Stimulated activated CD8-positive, alpha-beta memory T cell treated with anti-CD3 and anti-CD28 coated beads, Interleukin-4, amount 100 ng/mL, for 1 hour (primary cell): Measurements from ENCODE around the gene PHOSPHO2.

Experiments used
- DNase-seq, 2 donors: peaks; one replicate each; pipeline ENCODE4 v3.0.0-alpha.2; 2020; ENCODE audit warnings: low read depth in 2 of 2, low spot score in 1 of 2

Gene PHOSPHO2, protein sequence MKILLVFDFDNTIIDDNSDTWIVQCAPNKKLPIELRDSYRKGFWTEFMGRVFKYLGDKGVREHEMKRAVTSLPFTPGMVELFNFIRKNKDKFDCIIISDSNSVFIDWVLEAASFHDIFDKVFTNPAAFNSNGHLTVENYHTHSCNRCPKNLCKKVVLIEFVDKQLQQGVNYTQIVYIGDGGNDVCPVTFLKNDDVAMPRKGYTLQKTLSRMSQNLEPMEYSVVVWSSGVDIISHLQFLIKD

DNA sequence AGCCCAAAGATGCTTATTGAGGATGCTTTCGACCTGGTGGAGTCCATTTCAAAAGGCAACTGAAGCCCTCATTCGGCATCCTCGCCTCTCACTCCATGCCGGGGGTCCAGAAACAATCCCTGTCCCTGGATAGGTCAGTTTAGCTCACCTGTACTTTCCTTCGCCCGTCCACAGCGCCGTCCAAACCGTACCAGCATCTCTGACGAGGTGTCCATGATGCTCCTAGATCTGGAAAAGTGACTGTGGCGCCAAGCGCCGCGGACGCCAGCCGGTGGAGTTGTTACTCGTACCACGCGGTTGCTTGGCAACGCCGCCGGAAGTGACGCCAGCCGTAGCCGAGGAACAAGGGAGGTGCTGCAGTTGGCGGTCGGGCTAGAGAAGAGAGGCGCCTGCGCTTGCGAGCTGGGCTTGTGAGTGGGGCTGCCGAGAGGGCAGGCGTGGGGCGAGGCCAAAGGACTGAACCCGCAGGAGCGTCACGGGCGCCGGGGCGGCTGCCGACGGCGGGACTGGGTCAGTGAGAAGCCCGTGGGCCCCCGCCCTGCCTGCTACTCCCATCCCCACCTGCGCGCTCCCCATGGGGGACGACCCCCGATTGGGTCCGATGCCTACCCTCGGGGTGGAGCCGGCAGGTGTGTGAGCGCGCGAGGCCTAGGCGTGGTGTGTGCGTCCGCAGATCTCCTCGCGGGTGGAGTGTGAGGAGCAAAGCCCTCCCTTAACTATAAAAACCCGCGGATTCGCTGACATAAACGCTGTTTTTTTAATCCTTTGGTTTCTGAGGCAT, at the start of gene PHOSPHO2, which contains the start of gene CFAP210:
TSS of gene PHOSPHO2 (plus strand) at position 357 of the 781 bp plus-strand sequence. CDS start 6,503 bp downstream, outside the sequence.
TSS of gene CFAP210 (minus strand) at position 293 of the 781 bp plus-strand sequence. CDS start at position 215, 78 bp downstream.
- DNase-seq: peak; percentile 98 to 99

DNA sequence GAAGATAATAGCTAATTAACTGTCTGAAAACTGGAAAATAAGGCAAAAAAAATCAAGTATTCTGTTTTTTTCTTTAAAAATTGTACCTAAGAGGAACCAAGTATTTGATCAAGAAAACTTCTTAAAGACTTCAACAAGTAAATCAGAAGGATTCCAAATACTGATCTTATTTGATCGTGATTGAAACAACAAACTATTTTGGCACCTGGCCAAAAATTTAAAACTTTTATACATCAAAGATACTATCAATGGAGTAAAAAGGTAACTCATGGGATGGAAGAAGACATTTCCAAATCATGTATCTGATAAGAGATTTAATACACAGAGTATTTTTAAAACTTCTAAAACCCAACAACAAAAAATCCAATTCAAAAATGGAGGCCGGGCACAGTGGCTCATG, 46.8 kb upstream of the PHOSPHO2 start:
- no peak for DNase-seq

DNA sequence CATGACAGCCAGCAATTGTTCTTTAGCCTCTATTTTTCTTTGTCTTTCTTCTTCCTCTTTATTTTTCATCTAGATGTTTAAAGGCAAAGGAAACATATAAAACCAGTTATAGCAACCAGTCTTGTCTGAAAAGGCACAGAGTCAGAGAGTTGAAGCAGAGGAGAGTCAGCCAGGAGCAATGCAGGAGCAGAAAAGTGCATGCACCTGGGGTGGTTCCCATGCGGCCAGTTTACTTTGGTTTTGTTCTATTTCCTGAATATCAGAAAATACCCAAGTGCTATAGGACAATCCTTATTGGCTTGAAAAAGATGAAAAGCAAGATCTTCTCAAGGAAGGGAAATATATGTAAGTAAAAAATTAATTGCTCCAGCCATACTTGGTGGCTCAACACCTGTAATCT, 45.0 kb upstream of the PHOSPHO2 start:
- DNase-seq: no peak

DNA sequence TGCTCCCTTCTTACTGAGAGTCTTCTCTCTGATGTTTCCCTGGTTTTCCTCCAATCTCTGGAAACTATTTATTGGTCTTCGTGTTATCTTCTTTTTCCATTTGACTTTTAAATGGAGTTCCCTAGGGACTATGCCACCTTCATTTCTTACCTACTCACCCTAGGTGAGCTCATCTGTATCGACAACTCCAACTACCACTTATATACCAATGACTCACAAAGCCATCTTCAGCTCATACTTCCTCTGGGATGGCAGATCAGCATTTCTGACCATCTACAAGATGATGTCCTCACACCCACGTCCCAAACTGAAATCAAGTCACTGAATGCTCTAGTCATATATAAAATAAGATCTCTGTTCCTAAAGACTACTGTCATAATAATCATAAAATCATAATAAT, 40.6 kb upstream of the PHOSPHO2 start:
- no peak for DNase-seq

DNA sequence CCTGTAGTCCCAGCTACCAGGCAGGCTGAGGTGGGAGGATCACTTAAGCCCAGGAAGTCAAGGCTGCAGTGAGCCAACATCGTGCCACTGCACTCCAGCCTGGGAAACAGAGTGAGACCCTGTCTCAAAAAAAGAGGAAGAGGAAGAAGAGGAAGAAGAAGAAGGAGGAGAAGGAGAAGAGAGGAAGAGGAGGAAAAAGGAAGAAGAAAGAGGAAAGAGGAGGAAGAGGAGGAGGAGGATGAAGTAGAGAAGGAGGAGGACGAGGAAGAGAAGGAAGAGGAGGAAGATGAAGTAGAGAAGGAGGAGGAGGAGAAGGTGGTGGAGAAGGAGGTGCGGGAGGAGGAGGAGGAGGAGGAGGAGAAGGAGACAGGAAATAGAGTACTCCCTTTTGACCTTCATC, 38.1 kb upstream of the PHOSPHO2 start:
- DNase-seq: no peak

DNA sequence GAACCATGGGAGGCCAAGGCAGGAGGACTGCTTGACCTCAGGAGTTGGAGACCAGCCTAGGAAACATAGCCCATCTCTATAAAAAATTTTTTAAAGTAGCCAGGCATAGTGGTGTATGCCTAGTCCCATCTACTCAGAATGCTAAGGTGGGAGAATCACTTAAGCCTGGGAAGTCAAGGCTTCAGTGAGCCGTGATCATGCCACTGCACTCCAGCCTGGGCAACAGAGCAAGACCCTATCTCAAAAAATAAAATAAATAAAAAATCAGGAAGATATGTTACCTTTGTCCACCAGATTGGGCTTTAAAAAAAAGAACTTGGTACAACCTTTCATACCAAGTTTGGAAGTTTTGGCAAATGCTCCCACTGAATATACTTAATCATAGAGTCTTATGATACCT, 35.4 kb upstream of the PHOSPHO2 start:
- DNase-seq: no peak

DNA sequence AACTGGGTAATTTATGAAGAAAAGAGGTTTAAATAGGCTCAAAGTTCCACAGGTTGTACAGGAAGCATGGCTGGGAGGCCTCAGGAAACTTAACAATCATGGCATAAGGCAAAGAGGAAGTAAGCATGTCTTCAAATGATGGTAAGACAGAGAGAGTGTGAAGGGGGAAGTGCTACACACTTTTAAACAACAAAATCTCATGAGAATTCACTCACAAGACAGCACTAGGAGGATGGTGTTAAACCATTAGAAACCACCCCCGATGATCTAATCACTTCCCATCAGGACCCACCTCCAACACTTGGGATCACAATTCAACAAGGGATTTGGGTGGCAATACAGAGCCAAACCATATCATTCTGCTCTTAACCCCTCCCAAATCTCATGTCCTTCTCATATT, 34.9 kb upstream of the PHOSPHO2 start:
- DNase-seq: no peak

DNA sequence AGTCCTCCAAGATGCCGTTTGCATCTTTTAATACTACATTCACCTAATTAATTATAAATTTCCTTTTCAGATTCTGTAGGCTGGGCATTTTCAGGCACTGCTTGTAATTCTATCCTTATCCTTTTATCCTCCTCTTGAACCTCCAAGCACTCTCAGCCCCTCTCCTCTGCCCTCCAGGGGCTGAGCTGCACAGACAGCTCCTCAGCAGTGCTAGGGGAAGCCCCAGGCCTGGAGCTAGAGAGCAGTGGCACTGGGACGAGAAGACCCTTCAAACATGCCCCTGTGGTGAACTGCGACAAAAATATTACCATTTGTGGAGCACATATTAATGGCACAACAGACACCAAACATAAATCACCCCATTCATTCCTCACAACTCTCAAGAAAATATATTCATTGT, 33.0 kb upstream of the PHOSPHO2 start:
- DNase-seq: no peak

DNA sequence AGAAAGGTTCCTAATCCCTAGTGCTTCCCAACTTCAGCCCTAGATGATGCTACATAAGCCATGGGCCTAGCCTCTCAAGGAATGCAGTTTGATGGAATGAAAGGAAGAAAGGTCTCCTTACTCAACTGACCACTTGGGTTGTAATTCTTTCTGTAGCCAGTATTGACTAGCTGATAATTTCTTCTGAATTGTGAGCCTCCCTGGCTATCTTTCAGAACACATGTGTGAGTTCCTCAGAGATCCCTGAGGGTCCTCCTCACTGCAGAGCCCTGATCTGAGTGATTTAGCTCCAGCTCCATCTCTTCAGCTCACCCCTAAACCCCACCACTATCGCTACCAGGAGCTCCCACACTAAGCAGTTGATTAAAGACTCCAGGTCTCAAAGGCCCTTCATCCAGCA, 31.5 kb upstream of the PHOSPHO2 start:
- no peak for DNase-seq

DNA sequence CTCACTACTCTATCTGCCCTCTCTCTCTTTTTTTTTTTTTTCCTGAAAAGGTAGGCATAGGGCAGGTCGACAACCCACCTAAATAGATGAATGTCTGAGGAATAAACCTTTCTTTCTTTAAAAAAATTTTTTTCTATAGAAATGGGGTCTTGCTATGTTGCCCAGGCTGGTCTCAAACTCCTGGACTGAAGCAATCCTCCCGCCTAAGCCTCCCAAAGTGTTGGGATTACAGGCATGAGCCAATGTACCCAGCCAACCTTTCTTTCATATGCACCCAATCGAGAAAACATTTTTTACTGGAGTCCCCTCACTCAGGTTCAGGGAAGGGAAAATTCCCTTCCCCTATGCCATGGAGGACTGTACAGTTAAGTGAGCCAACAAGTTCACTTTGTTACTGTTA, 31.0 kb upstream of the PHOSPHO2 start:
- no peak for DNase-seq

DNA sequence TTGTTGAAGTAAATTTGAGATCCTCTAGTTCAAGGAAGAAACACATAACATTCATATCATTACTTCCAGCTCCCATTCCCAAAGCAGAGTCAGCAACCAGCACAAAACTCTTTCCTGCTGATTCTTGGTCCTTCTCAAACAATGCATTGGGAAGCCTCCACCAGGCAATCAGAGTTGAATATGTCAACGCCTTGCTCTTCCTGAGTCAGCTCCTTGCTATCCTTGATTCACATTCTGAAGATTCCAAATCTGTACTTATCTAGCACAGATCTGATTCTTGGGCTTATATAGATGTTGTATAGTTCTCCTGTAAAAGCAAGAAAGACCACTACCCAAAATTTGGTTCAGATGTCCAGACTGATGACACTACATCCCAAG, 29.7 kb upstream of the PHOSPHO2 start:
- DNase-seq: no peak

DNA sequence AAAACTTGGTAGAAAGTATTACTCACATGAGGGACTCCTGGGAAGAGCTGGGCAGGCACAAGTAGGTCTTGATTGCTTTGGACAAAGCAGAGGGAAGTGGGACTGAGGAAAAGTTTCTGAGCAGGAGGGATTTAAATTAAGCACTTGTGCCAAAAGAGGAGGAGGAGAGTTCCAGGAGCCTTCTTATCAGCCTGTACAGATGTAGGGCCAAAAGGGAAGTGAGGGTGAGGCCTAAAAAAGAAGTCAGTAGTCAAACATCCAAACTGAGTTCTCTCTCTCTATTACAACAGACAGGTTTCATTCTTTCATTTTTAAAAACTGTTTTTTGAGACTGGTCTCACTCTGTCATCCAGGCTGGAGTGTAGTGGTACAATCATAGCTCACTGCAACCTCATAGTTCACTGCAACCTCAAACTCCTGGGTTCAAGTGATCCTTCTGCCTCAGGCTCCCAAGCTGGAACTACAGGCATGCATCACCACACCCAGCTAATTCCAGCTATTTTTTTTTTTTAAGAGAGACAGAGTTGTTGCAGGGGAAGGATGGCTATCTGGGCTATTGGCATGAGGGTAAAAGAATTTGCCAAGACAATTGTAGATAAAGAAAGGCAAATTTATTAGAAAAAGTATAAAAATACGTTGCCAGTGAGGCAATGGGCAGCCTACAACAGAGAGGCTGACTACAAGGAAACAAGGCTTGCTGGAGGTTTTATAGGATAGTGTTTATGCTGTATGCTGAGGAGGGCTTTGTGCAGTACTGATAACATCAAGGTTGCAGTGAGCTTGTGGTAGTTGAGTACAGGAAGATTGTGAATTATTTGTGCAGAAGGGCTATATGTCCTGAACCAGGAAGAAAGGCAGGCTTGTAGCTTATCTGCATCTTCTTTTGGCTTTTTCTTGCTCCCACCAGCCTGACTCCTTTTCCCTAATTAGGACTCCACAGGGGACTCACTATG, 29.0 kb upstream of the PHOSPHO2 start:
- no peak for DNase-seq

DNA sequence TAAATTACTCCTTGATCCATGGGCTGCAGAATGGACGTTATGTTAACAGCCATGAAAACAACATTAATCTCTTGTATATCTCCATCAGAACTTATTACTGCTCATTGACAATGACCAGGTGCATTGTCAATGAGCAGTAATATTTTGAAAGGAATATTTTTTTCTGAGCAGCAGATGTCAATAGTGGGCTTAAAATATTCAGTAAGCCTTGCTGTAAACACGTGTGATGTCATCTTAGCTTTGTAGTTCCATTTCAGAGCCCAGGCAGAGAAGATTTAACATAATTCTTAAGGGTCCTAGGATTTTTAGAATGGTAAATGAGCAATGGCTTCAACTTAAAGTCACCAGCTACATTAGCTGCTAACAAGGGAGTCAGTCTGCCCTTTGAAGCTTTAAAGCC, 26.7 kb upstream of the PHOSPHO2 start:
- no peak for DNase-seq

DNA sequence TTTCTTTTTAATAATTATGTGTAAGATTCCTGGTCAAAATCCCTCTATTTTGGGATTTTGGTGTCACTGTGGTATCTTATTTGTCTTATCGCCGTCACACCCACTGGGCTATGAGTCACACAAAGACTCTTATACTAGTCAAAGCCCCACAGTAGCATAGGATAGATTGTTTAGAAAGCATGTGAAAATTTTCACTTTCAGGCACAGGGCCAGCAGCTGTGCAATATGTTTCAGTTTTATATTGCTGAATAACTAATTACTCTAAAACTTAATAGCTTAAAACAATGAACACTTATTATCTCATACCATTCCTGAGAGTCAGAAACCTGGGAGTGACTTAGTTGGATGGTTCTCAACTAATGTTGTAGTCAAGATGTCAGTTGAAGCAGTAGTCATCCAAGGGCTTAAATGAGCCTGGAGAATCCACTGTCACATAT, 24.0 kb upstream of the PHOSPHO2 start:
- no peak for DNase-seq

DNA sequence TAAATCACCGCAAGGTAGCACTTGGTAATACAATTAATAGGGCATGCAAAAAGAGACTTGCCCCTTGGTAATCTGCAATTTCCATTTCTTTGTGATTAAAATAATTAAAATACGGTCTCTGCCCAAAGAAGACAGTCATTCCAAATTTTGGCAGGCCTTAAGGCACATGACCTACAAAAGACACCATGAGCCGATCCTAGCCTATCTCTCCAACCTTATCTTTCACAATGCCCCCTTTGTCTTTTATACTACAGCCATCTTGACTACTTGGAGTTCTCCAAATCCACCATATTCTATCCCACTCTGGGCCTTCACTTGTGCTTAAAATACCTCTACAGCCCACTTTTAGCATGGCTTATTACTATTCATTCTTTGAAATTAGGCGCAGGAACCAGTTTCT, 23.3 kb upstream of the PHOSPHO2 start:
- DNase-seq: no peak

DNA sequence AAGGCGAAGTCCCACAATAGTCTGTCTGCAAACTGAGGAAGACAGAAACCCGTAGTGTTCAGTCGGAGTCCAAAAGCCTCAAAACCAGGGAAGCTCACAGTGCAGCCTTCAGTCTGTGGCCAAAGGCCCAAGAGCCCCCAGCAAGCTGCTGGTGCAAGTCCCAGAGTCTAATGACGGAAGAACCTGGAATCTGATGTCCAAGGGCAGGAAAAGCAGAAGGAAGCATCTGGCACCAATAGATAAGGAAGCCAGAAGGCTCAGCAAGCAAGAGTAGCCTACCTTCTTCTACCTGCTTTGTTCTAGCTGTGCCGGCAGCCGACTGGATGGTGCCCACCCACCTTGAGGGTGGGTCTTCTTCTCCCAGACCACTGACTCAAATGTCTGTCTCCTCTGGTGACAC, 21.9 kb upstream of the PHOSPHO2 start:
- DNase-seq: no peak

DNA sequence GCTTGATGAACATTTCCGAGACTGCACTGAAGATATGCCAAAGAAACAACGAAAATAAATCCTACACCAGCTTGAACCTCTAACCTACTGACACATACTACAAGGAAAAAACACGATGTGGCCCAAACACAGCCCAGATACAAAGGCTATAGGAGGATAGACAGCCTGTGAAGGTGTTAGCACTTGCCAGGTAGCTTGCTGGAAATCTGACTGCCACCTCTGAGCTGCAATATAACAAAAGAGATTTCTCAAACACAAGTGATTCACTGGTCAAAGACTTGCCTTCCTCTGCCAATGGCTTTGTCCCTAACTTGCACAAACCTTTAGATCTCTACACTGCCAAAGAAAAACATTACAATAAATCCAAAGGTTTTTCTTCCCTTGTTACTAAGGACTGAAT, 21.2 kb upstream of the PHOSPHO2 start:
- no peak for DNase-seq

DNA sequence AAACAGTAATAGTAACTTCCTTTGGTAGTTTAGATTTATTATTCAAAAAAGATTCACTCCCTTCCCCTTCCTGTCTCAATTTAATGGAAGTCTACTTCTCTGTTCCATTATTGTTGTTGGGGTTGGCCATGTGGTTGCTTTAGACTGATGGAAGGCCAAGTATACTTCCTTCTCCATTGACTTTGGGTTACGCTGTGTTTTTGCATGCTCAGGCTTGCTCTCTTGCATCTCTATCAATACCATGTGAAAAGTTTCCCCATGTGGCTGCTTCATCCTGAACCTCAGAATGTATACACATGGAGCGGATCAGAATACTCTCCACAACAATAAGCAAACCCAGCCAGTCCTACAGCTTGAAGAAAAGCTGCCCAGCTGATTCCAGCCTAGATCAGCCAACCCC, 20.3 kb upstream of the PHOSPHO2 start:
- no peak for DNase-seq

DNA sequence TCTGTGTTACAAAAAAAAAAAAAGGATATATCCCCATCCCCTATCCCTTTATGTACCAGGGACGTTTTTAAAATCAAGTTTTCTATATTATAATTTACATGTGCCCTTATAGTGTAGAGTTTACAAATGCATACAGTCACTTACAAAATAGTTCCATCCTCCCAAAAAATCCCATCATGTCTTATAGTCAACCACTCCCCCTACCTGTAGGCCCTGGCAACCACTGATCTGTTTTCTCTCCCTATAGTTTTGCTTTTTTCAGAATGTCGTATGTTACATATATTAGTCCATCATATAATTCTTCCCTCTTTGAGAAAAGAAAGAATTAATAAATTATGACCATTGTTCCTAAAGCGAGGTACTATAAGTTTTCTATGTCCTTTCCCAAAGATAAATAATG, 17.9 kb upstream of the PHOSPHO2 start:
- DNase-seq: no peak

DNA sequence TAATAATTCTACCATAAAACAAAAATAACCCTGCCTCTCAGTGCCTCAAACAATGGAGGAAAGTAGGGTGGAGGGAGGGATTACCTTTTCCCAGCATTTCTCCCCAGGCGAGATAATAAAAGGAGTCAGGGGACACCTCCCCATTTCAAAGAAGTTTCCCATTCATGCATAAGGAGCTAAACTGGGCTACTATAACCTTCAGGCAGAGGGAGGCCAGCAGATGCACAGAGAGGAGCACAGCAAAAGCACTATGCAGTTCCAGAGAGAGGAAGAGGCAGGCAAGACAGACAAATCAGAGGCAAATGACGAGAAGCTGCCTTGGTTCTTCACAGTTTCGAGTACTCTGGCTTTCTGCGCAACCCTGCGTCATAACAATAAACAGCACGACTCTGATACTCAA, 17.4 kb upstream of the PHOSPHO2 start:
- no peak for DNase-seq

DNA sequence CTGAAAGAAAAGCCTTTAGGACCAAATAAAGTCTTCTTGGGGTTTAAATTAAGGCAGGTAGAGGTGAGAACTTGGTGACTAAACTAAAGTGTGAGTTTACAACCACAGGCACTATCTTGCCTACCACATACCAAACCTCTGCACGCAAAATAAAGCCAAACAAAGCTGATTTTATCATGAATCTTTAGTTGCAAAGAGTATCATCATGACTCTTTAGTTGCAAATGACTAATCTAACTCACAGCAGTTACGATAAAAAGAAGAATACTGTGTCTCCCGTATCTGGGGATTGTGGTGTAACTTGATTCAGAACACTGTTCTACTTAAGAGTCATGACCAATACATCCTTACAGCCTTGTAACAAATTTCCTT, 11.2 kb upstream of the PHOSPHO2 start:
- no peak for DNase-seq
